ENCODE data around the gene NFIA.

The NFIA gene

DNA sequence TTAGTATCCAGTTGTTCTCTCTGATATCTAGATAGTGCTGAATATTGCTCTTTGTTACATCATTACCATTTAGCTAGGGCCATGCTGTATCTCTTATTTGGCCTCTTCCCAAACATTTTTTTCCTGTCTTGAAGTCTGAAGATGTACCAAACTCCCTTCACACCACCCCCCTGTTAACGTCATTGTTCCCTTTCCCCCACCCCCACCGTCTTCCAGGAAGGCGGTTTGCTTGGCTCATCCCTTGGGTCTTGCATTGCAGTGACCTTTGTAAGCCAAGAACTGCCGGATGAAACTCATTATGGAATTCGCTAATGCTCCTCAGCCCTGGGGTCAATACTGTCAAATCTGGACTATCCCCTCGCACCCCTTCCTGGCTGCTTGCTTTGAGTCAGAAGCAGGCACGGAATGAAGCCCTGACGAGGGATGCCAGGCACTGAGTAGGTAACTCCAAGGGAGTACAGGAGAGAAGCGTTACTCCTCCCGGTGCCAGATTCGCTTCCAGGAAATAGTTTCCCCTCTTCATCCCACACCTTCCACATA, 359.4 kb downstream of the NFIA start:
- peak overlapping the region; percentile 95 to 98 (median 96) for H3K27ac Mint-ChIP-seq
- H3K4me1 Mint-ChIP-seq: peaks cover 82% of the 10 kb centered on the region
- peaks cover 27% of the 10 kb centered on the region for H3K36me3 Mint-ChIP-seq (ENCODE audit: low read depth)
- H3K9me3 Mint-ChIP-seq: no peaks in the 10 kb centered on the region
- TF ChIP-seq, protein P1, sequence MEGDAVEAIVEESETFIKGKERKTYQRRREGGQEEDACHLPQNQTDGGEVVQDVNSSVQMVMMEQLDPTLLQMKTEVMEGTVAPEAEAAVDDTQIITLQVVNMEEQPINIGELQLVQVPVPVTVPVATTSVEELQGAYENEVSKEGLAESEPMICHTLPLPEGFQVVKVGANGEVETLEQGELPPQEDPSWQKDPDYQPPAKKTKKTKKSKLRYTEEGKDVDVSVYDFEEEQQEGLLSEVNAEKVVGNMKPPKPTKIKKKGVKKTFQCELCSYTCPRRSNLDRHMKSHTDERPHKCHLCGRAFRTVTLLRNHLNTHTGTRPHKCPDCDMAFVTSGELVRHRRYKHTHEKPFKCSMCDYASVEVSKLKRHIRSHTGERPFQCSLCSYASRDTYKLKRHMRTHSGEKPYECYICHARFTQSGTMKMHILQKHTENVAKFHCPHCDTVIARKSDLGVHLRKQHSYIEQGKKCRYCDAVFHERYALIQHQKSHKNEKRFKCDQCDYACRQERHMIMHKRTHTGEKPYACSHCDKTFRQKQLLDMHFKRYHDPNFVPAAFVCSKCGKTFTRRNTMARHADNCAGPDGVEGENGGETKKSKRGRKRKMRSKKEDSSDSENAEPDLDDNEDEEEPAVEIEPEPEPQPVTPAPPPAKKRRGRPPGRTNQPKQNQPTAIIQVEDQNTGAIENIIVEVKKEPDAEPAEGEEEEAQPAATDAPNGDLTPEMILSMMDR (IDR thresholded peaks at IDR 0.05; ENCODE audit: unreplicated experiment in 3 of 3): no peak
- peak overlapping the region in 1 of 3 experiments; percentile 4 for H3K4me3 Mint-ChIP-seq
- H3K27me3 Mint-ChIP-seq (ENCODE audit: low read depth): no peaks in the 10 kb centered on the region

DNA sequence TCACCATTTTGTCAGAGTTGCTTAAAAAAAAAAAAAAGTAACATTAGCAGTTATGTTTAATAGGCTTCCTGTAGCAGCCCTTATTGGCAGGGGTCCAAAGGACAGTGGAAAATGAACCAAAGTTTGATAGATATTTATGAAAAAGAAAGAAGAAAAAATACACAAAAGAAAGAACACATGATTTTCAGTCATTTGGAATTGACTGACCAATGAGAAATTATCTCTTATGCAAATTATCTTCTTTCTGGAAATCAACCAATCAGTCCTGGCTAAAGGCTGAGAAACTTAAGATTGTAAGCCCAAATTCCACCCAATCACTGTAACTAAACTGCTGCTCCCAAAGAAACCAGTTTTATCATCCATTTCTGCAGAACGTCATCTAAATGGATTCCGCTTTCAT, 360.2 kb downstream of the NFIA start:
- H3K4me3 Mint-ChIP-seq: no peak overlapping the region
- H3K4me1 Mint-ChIP-seq: peaks cover 90% of the 10 kb centered on the region

GRCh38 chr1:61444288-61444687, 361.9 kb downstream of the NFIA start:
- Mint-ChIP-seq H3K4me3 (peak overlapping the region; percentile 31 to 54 (median 33)), H3K9me3 (no peaks in the 10 kb centered on the region), H3K36me3 (ENCODE audit: low read depth) (peaks cover 10% of the 10 kb centered on the region), H3K27ac (peak overlapping the region; percentile 95 to 98 (median 96)), H3K4me1 (peaks cover 99% of the 10 kb centered on the region), H3K27me3 (ENCODE audit: low read depth) (no peaks in the 10 kb centered on the region)
- TF ChIP-seq, protein P1 (IDR thresholded peaks at IDR 0.05; ENCODE audit: unreplicated experiment in 3 of 3): no peak

More for the DNA sequence above, 360.2 kb downstream of the NFIA start:
- no peaks in the 10 kb centered on the region for H3K27me3 Mint-ChIP-seq (ENCODE audit: low read depth)
- peaks cover 22% of the 10 kb centered on the region for H3K36me3 Mint-ChIP-seq (ENCODE audit: low read depth)
- TF ChIP-seq, protein P1 (IDR thresholded peaks at IDR 0.05; ENCODE audit: unreplicated experiment in 3 of 3): no peak
- H3K9me3 Mint-ChIP-seq: no peaks in the 10 kb centered on the region
- peak overlapping the region; percentile 95 to 98 (median 96) for H3K27ac Mint-ChIP-seq

GRCh38 chr1:61445269-61445825, 363.0 kb downstream of the NFIA start:
- Mint-ChIP-seq H3K4me1 (peaks cover 98% of the 10 kb centered on the region), H3K36me3 (ENCODE audit: low read depth) (peaks cover 7% of the 10 kb centered on the region), H3K27ac (peak overlapping the region; percentile 95 to 98 (median 96)), H3K4me3 (peak overlapping the region in 1 of 3 experiments; percentile 61), H3K9me3 (no peaks in the 10 kb centered on the region), H3K27me3 (ENCODE audit: low read depth) (no peaks in the 10 kb centered on the region)
- TF ChIP-seq, protein P1 (IDR thresholded peaks at IDR 0.05; ENCODE audit: unreplicated experiment in 3 of 3): no peak

DNA sequence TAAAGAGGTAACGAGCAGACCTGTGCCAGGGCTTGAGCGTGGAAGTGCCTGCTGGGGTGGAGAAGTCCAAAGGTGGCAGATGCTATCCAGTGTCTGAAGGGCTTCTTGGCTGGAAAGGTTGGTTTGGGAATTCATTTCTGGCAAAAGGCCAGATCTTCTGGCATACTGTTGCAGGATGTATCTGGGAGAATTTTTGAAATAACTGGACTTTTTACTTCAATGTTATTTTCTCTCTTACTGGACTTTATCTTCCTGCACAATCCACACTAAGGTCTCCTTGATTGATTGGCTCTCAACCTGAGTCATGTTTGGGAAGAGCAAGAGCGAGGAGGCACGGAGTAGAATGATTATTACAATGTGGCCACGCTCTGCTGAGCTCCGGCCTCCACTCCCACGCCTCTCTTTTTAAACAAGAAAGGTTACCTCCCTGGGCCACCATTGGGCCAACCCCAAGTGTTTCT, 364.2 kb downstream of the NFIA start:
- peaks cover 4% of the 10 kb centered on the region for H3K36me3 Mint-ChIP-seq (ENCODE audit: low read depth)
- no peaks in the 10 kb centered on the region for H3K9me3 Mint-ChIP-seq
- H3K4me3 Mint-ChIP-seq: peak overlapping the region; percentile 17 to 40 (median 38)
- H3K4me1 Mint-ChIP-seq: peaks cover 98% of the 10 kb centered on the region
- TF ChIP-seq, protein P1 (IDR thresholded peaks at IDR 0.05; ENCODE audit: unreplicated experiment in 3 of 3): no peak
- H3K27ac Mint-ChIP-seq: peak overlapping the region; percentile 95 to 98 (median 96)
- H3K27me3 Mint-ChIP-seq (ENCODE audit: low read depth): no peaks in the 10 kb centered on the region

Data from nephron (organoid).